DLD1 (cell line): ENCODE results near the gene ANKRD1.
"Not testable (repeated sequence)": the region's sequence is repeated elsewhere in the genome, so short reads cannot be mapped to it uniquely, and the experiment has no call there.

Experiments
- in situ Hi-C: cut with HindIII; loops from 2 replicates; pipeline ENCODE4 v1.10.0; 2017; ENCODE audit warnings: low sequenced_read_pairs

ANKRD1 gene

GRCh38 chr10:90920986-90921666 lies at the start of gene ANKRD1:
ANKRD1 (minus strand) TSS chr10:90921087; CDS start chr10:90921027, 60 bp downstream.
- in situ Hi-C loops, result loop anchor here (25.0 kb wide), 1 partner anchor 216 kb away; no protein-coding TSS in a partner anchor

GRCh38 chr10:90969947-90970673 lies 49.2 kb upstream of the ANKRD1 start:
- in situ Hi-C loops, result no loop called here

GRCh38 chr10:90969121-90969534 lies 48.2 kb upstream of the ANKRD1 start:
- in situ Hi-C loops, result no loop called here

- in situ Hi-C loops, result no loop called here
Observed at GRCh38 chr10:90968328-90969081, 47.6 kb upstream of the ANKRD1 start.

- in situ Hi-C loops, result no loop called here
Observed at GRCh38 chr10:90967865-90968264, 47.0 kb upstream of the ANKRD1 start.

GRCh38 chr10:90966146-90966545 lies 45.3 kb upstream of the ANKRD1 start:
- in situ Hi-C loops, result no loop called here

- in situ Hi-C loops, result no loop called here
Observed at GRCh38 chr10:90965720-90966119, 44.8 kb upstream of the ANKRD1 start.

- in situ Hi-C loops, result no loop called here
Observed at GRCh38 chr10:90964781-90965465, 44.0 kb upstream of the ANKRD1 start.

- in situ Hi-C loops, result no loop called here
Observed at GRCh38 chr10:90963331-90963730, 42.4 kb upstream of the ANKRD1 start.

GRCh38 chr10:90960355-90960814 lies 39.5 kb upstream of the ANKRD1 start:
- in situ Hi-C loops, result no loop called here

- in situ Hi-C loops, result no loop called here
Observed at GRCh38 chr10:90959826-90960225, 38.9 kb upstream of the ANKRD1 start.

GRCh38 chr10:90958781-90959180 lies 37.9 kb upstream of the ANKRD1 start:
- in situ Hi-C loops, result no loop called here

GRCh38 chr10:90947030-90947960 lies 26.4 kb upstream of the ANKRD1 start:
- in situ Hi-C loops, result no loop called here

GRCh38 chr10:90945491-90946070 lies 24.7 kb upstream of the ANKRD1 start:
- in situ Hi-C loops, result no loop called here

GRCh38 chr10:90944749-90945148 lies 23.9 kb upstream of the ANKRD1 start:
- in situ Hi-C loops, result no loop called here

- in situ Hi-C loops, result not testable (repeated sequence)
Observed at GRCh38 chr10:90942980-90943379, 22.1 kb upstream of the ANKRD1 start.

- in situ Hi-C loops, result no loop called here
Observed at GRCh38 chr10:90939648-90940047, 18.8 kb upstream of the ANKRD1 start.

- in situ Hi-C loops, result no loop called here
Observed at GRCh38 chr10:90939116-90939515, 18.2 kb upstream of the ANKRD1 start.

GRCh38 chr10:90937645-90938258 lies 16.9 kb upstream of the ANKRD1 start:
- in situ Hi-C loops, result no loop called here
